Neural cell (in vitro differentiated cells): Measurements from ENCODE around the gene ATP2C1. TPM values are rescaled to one million over a fixed set of nuclear protein-coding genes. Genes with fewer than 3 reads are reported as not detected.

Experiments used
- H2AFZ ChIP-seq: fragments of 200-600, 300-800 bp; sonication (generic), shearing (Covaris generic); 2 replicates; pipeline ENCODE4 v1.6.0; 2014; ENCODE audit warnings: low read depth, mild to moderate bottlenecking, antibody characterized with exemption, low read length, moderate library complexity
- H3F3A ChIP-seq: fragments of 200-600 bp; shearing (Covaris generic); 2 replicates; pipeline ENCODE4 v1.6.1; 2016; ENCODE audit warnings: mild to moderate bottlenecking, moderate library complexity, mixed read lengths, antibody characterized with exemption, low read length; ENCODE audit not compliant: insufficient read depth, poor library complexity, severe bottlenecking
- H3K27ac ChIP-seq: fragments of 200-600, 300-800 bp; sonication (generic), shearing (Covaris generic); 2 replicates; pipeline ENCODE4 v1.5.1; 2014; ENCODE audit warnings: mild to moderate bottlenecking, low read length, moderate library complexity
- H3K27me3 ChIP-seq: fragments of 300-800, 200-600 bp; sonication (generic), shearing (Covaris generic); 2 replicates; pipeline ENCODE4 v1.6.0; 2014; ENCODE audit warnings: mild to moderate bottlenecking, low read depth, low read length, moderate library complexity; ENCODE audit not compliant: insufficient read depth
- H3K36me3 ChIP-seq: fragments of 300-800, 200-600 bp; sonication (generic), shearing (Covaris generic); 2 replicates; pipeline ENCODE4 v1.5.1; 2014; ENCODE audit warnings: mild to moderate bottlenecking, antibody characterized with exemption, low read length, moderate library complexity; ENCODE audit not compliant: insufficient read depth
- H3K4me2 ChIP-seq: fragments of 300-800, 200-600 bp; sonication (generic), shearing (Covaris generic); 2 replicates; pipeline ENCODE4 v1.6.0; 2014; ENCODE audit warnings: mild to moderate bottlenecking, low read length
- H3K4me3 ChIP-seq: fragments of 300-800, 200-600 bp; sonication (generic), shearing (Covaris generic); 2 replicates; pipeline ENCODE4 v1.5.1; 2014; ENCODE audit warnings: mild to moderate bottlenecking, low read length, moderate library complexity
- H3K79me2 ChIP-seq: fragments of 200-600 bp; shearing (Covaris generic); replicated peaks from 2 replicates; pipeline ENCODE4 v1.6.0; 2014; ENCODE audit warnings: mild to moderate bottlenecking, low read length, moderate library complexity; ENCODE audit not compliant: insufficient read depth
- H3K9ac ChIP-seq: fragments of 300-800, 200-600 bp; sonication (generic), shearing (Covaris generic); 2 replicates; pipeline ENCODE4 v1.6.1; 2016; ENCODE audit warnings: mild to moderate bottlenecking, low read length, mixed read lengths
- H3K9me2 ChIP-seq: fragments of 200-600 bp; shearing (Covaris generic); 2 replicates; pipeline ENCODE4 v1.6.1; 2016; ENCODE audit warnings: mild to moderate bottlenecking, low read length, mixed read lengths; ENCODE audit not compliant: insufficient read depth
- H3K9me3 ChIP-seq: fragments of 200-600, 300-800 bp; sonication (generic), shearing (Covaris generic); 2 replicates; pipeline ENCODE4 v1.6.1; 2016; ENCODE audit warnings: mild to moderate bottlenecking, mixed run types, low read length, moderate library complexity, mixed read lengths
- H4K20me1 ChIP-seq: fragments of 200-600 bp; shearing (Covaris generic); 2 replicates; pipeline ENCODE4 v1.6.1; 2016; ENCODE audit warnings: mild to moderate bottlenecking, mixed run types; ENCODE audit not compliant: insufficient read depth
- CTCF ChIP-seq: fragments of 450-650 bp; IDR thresholded peaks from 2 replicates; pipeline ENCODE4 v1.5.1; 2014; ENCODE audit warnings: antibody characterized with exemption, mild to moderate bottlenecking, moderate library complexity; ENCODE audit not compliant: poor library complexity, severe bottlenecking
- EP300 ChIP-seq: fragments of 450-650 bp; conservative IDR thresholded peaks from 2 replicates; pipeline ENCODE4 v1.6.1; 2014; ENCODE audit warnings: antibody characterized with exemption, mild to moderate bottlenecking, moderate library complexity; ENCODE audit not compliant: poor library complexity, severe bottlenecking
- EZH2 ChIP-seq: fragments of 200-600, 300-800 bp; shearing (Covaris generic), sonication (generic); IDR thresholded peaks from 2 replicates; pipeline ENCODE4 v1.6.1; 2014; ENCODE audit warnings: antibody characterized with exemption, low read length, borderline replicate concordance, mild to moderate bottlenecking; ENCODE audit not compliant: insufficient read depth, poor library complexity, severe bottlenecking
- MXI1 ChIP-seq: fragments of 450-650 bp; conservative IDR thresholded peaks from 2 replicates; pipeline ENCODE4 v1.6.1; 2014; ENCODE audit warnings: antibody characterized with exemption, mild to moderate bottlenecking; ENCODE audit not compliant: poor library complexity, severe bottlenecking
- POLR2AphosphoS5 ChIP-seq: IDR thresholded peaks from 2 replicates; pipeline ENCODE4 v1.6.1; 2012
- RAD21 ChIP-seq: fragments of 450-650 bp; conservative IDR thresholded peaks from 2 replicates; pipeline ENCODE4 v1.6.1; 2014; ENCODE audit warnings: antibody characterized with exemption, mild to moderate bottlenecking, moderate library complexity
- REST ChIP-seq: IDR thresholded peaks from 2 replicates; pipeline ENCODE4 v1.6.1; 2012; ENCODE audit warnings: borderline replicate concordance
- SMC3 ChIP-seq: fragments of 450-650 bp; conservative IDR thresholded peaks from 2 replicates; pipeline ENCODE4 v1.6.1; 2014; ENCODE audit warnings: antibody characterized with exemption, mild to moderate bottlenecking, moderate library complexity; ENCODE audit not compliant: poor library complexity
- TAF1 ChIP-seq: IDR thresholded peaks from 2 replicates; pipeline ENCODE4 v1.6.1; 2012; ENCODE audit warnings: low read depth
- polyA plus RNA-seq: library from polyadenylated mRNA; depleted of rRNA; stranded (reverse); fragments of >200 nt; gene quantifications from 2 replicates; pipeline ENCODE4 v1.2.3, GENCODE V29; 2014

ATP2C1 gene
- polyA plus RNA-seq, 1 donor from 2014 or later = 134 TPM

GRCh38 chr3:130956281-130956680, 62.4 kb downstream of the ATP2C1 start:
- H3K27ac ChIP-seq = no peak overlapping the region
- H3K27me3 ChIP-seq = no peaks in the 10 kb centered on the region
- H3F3A ChIP-seq = no peaks in the 10 kb centered on the region
- no peak overlapping the region for H3K4me3 ChIP-seq
- H3K9ac ChIP-seq = no peak overlapping the region
- no peak overlapping the region for H2AFZ ChIP-seq
- H3K9me3 ChIP-seq = no peaks in the 10 kb centered on the region
- no peak overlapping the region for H3K4me2 ChIP-seq
- H3K36me3 ChIP-seq = peaks cover 4% of the 10 kb centered on the region
- TF ChIP-seq TAF1 (no peak), RAD21 (no peak), REST (no peak), EP300 (no peak), MXI1 (no peak), CTCF (no peak), POLR2AphosphoS5 (no peak), EZH2 (no peak), SMC3 (no peak)
- no peaks in the 10 kb centered on the region for H3K9me2 ChIP-seq
- H3K79me2 ChIP-seq = no peaks in the 10 kb centered on the region
- no peaks in the 10 kb centered on the region for H4K20me1 ChIP-seq

DNA sequence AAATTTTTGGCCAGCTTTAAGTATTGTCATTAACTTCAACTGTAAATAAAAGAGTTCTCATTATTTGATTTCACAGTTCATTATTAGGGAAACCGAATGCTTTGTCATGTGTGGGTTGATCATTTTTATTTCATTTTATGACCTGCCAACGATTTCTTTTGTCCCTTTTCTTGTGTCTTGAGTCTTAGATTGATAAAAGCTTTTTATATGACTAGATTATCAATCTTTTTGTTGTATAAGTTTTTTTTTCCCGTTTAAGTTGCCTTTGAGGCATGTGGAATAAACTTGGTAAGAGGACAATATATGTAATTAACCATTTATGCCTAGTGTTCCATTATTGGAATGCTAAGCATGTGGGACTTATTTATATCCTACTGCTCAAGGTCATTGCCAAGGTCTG, 62.8 kb downstream of the ATP2C1 start:
- H3K79me2 ChIP-seq = no peaks in the 10 kb centered on the region
- no peaks in the 10 kb centered on the region for H3K9me3 ChIP-seq
- no peaks in the 10 kb centered on the region for H3F3A ChIP-seq
- H3K36me3 ChIP-seq = peaks cover 8% of the 10 kb centered on the region
- TF ChIP-seq RAD21 (no peak), TAF1 (no peak), POLR2AphosphoS5 (no peak), EP300 (no peak), CTCF (no peak), EZH2 (no peak)
- no peaks in the 10 kb centered on the region for H3K9me2 ChIP-seq
- no peaks in the 10 kb centered on the region for H3K27me3 ChIP-seq
- H3K9ac ChIP-seq = no peak overlapping the region
- no peak overlapping the region for H3K4me2 ChIP-seq
- no peak overlapping the region for H2AFZ ChIP-seq
- no peak overlapping the region for H3K27ac ChIP-seq
- no peak overlapping the region for H3K4me3 ChIP-seq
- H4K20me1 ChIP-seq = no peaks in the 10 kb centered on the region
